Measurements from ENCODE around the gene BSPH1. TPM values are rescaled to one million over a fixed set of nuclear protein-coding genes. Genes with fewer than 3 reads are reported as not detected.

The BSPH1 gene, protein sequence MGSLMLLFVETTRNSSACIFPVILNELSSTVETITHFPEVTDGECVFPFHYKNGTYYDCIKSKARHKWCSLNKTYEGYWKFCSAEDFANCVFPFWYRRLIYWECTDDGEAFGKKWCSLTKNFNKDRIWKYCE
- not detected in 2 replicates for total RNA-seq (2014; rRNA removed; shearing (Covaris generic))

DNA sequence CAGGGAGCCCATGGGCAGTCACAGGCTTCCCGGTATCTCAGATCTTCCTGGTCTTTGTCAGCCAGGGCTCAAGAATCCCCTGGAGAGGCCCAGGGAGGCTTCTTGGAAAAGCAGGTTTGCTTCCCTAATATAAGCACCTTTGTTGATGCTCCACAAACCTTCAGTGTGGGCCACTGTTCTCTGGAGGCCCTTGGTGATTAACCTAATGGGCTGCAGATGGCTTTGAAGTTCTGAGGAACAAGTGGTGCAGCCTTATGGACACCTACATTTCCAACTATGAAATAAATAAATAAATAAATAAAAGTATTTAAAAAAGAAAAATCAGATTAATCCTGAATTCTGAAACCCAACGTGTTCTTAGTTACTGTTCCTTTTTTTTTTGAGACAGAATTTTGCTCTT lies at the start of gene BSPH1:
Gene BSPH1, minus strand, starts transcription at position 101 of the 400 bp plus-strand sequence. Its CDS starts 89 bp downstream, at position 12.
- Histone ChIP-seq H3K36me3 (no peaks in the 10 kb centered on the region), H3K4me3 (no peak within 1 kb of the TSS), H3K4me1 (replicated peaks) (no peaks in the 10 kb centered on the region), H3K27me3 (replicated peaks) (no peaks in the 10 kb centered on the region), H3K27ac (no peak within 1 kb of the TSS), H3K9me3 (replicated peaks) (no peaks in the 10 kb centered on the region)
- DNase-seq (ENCODE audit: low read depth in 1 of 2, low spot score in 2 of 2) = no peak

DNA sequence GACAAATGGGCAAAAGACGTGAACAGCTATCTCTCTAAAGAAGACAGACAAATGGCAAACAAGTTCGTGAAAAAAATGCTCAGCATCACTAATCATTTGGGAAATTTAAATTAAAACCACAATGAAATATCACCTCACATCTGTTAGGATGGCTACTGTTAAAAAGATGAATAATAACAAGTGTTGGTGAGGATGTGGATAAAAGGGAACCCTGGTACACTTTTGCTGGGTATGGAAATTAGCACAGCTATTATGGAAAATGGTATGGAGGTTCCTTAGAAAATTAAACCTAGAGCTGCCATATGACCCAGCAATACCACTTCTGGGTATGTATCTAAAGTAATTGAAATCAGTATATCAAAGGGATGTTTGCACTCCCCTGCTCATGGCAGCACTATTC lies 44.8 kb upstream of the BSPH1 start:
- Histone ChIP-seq H3K27ac (no peak overlapping the region), H3K36me3 (no peaks in the 10 kb centered on the region), H3K4me1 (replicated peaks) (no peaks in the 10 kb centered on the region), H3K4me3 (no peak overlapping the region), H3K27me3 (replicated peaks) (no peaks in the 10 kb centered on the region), H3K9me3 (replicated peaks) (no peaks in the 10 kb centered on the region; the same call in none of the 2 replicates)
- no peak for DNase-seq (ENCODE audit: low read depth in 1 of 2, low spot score in 2 of 2)

DNA sequence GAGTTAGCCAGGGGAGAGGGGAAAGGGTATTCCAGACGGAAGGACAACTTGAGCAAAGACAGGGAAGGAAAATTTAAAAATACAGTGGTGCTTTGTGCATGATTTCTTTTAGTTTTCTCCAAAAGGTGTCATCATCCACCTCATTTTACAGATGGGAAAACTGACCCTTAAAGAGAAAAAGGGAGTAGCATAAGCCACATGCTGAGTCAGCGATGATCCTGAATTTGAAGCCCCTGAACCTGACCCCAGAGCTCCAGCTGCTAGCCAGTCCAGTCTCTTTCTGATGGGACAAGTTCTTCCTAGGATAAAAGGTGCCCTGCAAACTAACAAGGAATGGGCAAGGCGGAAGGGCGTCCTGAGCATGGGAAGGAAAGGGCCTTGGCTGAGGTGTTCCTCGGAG lies 41.6 kb upstream of the BSPH1 start:
- Histone ChIP-seq H3K27ac (no peak overlapping the region), H3K4me1 (replicated peaks) (no peaks in the 10 kb centered on the region), H3K36me3 (no peaks in the 10 kb centered on the region), H3K27me3 (replicated peaks) (no peaks in the 10 kb centered on the region), H3K4me3 (no peak overlapping the region), H3K9me3 (replicated peaks) (no peaks in the 10 kb centered on the region; the same call in none of the 2 replicates)
- no peak for DNase-seq (ENCODE audit: low read depth in 1 of 2, low spot score in 2 of 2)

DNA sequence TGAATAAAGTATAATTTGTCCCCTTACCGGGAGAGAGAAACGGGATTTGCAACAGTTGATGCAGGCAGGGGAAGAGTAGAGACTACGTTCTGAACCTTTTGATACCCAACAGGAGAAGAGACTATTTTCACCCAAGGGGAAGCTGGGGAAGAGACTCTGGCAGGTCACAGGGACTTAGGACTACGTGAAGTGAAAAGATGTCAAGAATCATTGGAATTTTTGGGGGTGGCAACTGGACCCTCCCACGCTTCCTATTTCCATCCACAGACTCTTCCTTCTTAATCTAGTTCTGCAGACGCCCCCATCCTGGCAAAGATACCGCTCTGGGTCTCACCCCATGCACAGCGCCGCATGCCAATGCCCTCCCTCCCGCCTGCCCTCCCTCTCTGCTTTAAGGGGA lies 38.1 kb upstream of the BSPH1 start:
- H3K27me3 ChIP-seq (replicated peaks) = no peaks in the 10 kb centered on the region; the same call in 1 of the 2 replicates
- no peak overlapping the region for H3K27ac ChIP-seq
- DNase-seq (ENCODE audit: low read depth in 1 of 2, low spot score in 2 of 2) = no peak
- no peaks in the 10 kb centered on the region for H3K9me3 ChIP-seq (replicated peaks)
- no peak overlapping the region for H3K4me3 ChIP-seq
- H3K36me3 ChIP-seq = no peaks in the 10 kb centered on the region
- no peaks in the 10 kb centered on the region for H3K4me1 ChIP-seq (replicated peaks)

DNA sequence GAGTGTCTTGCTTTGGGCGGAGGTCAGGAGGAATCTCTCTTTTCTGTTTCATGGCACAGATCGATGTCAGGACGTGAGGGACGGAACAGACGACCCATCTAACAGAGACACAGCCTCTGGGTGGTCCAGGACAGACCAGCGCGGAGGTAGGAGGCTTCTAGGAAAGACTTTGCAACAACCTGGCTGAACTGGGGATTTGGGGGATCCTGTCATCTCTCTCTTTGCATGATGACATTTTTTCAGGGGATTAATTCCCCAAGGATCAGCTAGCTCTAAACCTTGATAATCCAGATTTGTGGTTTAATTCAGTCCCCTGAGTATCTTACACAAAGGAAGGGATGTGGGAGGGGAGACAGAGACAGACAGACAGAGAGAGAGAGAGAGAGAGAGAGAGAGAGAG lies 37.5 kb upstream of the BSPH1 start:
- H3K27me3 ChIP-seq (replicated peaks) = peaks cover 6% of the 10 kb centered on the region; the same call in 1 of the 2 replicates

DNA sequence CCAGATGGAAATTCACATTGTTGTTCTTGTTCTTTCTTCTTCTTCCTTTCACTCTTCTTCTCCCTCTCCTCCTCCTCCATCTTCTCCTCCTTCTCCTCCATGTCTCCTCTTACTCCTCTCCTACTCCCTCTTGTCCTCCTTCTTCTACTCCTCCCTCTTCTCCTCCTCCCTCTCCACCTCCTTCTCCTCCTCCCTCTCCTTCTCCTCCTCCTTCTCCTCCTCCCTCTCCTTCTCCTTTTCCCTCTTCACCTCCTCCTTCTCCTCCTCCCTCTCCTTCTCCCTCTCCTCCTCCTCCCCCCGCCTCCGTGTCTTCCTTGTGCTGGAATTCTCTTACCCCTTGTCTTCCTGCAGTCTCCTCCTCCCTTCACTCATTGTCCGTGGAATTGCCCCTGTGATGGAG lies 33.5 kb upstream of the BSPH1 start:
- peaks cover 10% of the 10 kb centered on the region; the same call in 1 of the 2 replicates for H3K27me3 ChIP-seq (replicated peaks)
- H3K4me1 ChIP-seq (replicated peaks) = no peaks in the 10 kb centered on the region
- no peak overlapping the region for H3K27ac ChIP-seq
- H3K36me3 ChIP-seq = no peaks in the 10 kb centered on the region
- no peak overlapping the region for H3K4me3 ChIP-seq
- H3K9me3 ChIP-seq (replicated peaks) = no peaks in the 10 kb centered on the region
- no peak for DNase-seq (ENCODE audit: low read depth in 1 of 2, low spot score in 2 of 2)

More for the DNA sequence above, 37.5 kb upstream of the BSPH1 start:
- Histone ChIP-seq H3K4me1 (replicated peaks) (no peaks in the 10 kb centered on the region), H3K36me3 (no peaks in the 10 kb centered on the region), H3K9me3 (replicated peaks) (no peaks in the 10 kb centered on the region), H3K4me3 (no peak overlapping the region), H3K27ac (no peak overlapping the region)
- no peak for DNase-seq (ENCODE audit: low read depth in 1 of 2, low spot score in 2 of 2)

DNA sequence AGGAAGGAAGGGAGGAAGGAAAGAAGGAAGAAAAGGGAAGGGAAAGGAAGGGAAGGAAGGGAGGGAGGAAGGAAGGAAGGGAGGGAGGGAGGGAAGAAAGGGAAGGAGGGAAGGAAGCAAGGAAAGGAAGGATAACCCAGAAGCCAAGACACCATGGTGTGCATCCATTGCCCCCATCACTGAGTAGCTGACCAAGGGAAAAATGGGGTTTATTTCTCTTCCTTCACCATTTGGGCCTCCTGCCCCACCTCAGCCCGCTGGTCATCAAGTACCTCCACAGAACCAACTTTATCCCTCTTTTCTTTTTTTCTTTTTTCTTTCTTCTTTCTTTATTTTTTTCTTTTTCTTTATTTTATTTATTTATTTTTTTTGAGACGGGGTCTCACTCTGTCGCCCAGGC lies 31.5 kb upstream of the BSPH1 start:
- H3K9me3 ChIP-seq (replicated peaks) = no peaks in the 10 kb centered on the region
- H3K4me3 ChIP-seq = no peak overlapping the region
- no peak for DNase-seq (ENCODE audit: low read depth in 1 of 2, low spot score in 2 of 2)

DNA sequence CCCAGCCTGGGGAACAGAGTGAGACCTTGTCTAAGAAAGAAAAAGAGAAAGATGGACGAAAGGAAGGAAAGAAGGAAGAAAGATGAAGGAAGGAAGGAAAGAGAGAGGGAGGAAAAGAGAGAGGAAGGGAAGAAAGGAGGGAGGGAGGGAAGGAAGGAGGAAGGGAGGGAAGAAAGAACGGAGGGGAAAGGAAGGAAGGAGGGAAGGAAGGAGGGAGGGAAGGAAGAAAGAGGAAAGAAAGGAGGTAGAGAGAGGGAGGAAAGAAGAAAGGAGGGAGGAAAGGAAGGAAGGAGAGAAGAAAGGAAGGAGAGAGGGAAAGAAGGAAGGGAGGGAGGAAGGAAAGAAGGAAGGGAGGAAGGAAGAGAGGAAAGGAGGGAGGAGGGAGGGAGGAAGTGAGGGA lies 31.0 kb upstream of the BSPH1 start:
- Histone ChIP-seq H3K36me3 (no peaks in the 10 kb centered on the region), H3K27ac (no peak overlapping the region), H3K4me1 (replicated peaks) (no peaks in the 10 kb centered on the region), H3K4me3 (no peak overlapping the region), H3K9me3 (replicated peaks) (no peaks in the 10 kb centered on the region), H3K27me3 (replicated peaks) (peaks cover 10% of the 10 kb centered on the region; the same call in 1 of the 2 replicates)
- DNase-seq (ENCODE audit: low read depth in 1 of 2, low spot score in 2 of 2) = no peak

More for the DNA sequence above, 31.5 kb upstream of the BSPH1 start:
- H3K27ac ChIP-seq = no peak overlapping the region
- no peaks in the 10 kb centered on the region for H3K36me3 ChIP-seq
- peaks cover 10% of the 10 kb centered on the region; the same call in 1 of the 2 replicates for H3K27me3 ChIP-seq (replicated peaks)
- no peaks in the 10 kb centered on the region for H3K4me1 ChIP-seq (replicated peaks)

DNA sequence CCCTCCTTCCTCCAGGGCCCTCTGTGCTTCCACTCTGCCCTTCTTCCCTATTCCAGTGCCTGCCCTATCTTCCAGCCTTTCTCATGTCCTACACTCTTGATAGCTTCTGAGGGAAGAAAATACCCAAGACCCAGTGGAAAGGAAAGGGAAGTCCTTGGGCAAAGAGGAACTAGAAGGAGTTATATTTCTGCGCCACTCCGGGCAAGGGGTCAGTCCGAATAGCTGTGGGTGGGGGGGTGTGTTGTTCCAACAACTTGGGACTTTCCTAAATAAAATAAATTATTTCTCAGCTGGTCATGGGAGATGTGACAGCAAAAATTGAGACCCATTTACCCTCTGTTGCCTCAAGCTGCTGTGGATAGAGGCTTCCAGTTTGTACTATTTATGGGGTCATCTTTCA lies 28.7 kb upstream of the BSPH1 start:
- Histone ChIP-seq H3K27me3 (replicated peaks) (peaks cover 12% of the 10 kb centered on the region; the same call in 1 of the 2 replicates), H3K4me3 (no peak overlapping the region), H3K27ac (no peak overlapping the region), H3K4me1 (replicated peaks) (no peaks in the 10 kb centered on the region), H3K36me3 (no peaks in the 10 kb centered on the region), H3K9me3 (replicated peaks) (no peaks in the 10 kb centered on the region)
- no peak for DNase-seq (ENCODE audit: low read depth in 1 of 2, low spot score in 2 of 2)

DNA sequence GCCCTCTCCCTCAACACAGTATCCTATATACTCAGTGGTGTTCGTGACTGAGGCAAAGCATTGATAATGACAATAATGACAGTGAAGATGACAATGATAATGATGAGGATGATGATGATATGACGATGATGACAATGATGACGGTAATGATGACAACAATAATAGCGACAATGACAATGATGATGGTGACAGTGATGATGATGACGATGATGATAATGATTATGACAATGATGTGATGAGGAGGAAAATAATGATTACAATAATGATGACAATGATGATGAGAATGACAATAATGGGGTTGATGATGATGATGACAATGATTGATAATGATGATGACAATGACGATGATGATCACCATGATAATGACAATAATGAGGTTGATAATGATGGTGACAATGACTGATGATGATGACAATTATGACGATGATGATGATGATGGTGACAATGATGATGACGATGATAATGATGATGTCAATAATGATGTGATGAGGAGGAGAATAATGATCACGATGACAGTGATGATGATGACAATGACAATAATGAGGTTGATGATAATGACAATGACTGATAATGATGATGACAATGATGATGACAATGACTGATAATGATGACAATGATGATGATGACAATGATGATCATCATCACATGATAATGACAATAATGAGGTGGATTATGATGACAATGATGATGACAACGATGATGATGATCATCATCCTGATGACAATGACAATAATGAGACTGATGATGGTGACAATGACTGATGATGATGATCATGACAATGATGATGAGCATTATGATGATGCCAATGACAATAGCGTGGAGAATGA lies 19.2 kb upstream of the BSPH1 start:
- Histone ChIP-seq H3K9me3 (replicated peaks) (peaks cover 13% of the 10 kb centered on the region), H3K36me3 (no peaks in the 10 kb centered on the region), H3K4me1 (replicated peaks) (peaks cover 14% of the 10 kb centered on the region)

DNA sequence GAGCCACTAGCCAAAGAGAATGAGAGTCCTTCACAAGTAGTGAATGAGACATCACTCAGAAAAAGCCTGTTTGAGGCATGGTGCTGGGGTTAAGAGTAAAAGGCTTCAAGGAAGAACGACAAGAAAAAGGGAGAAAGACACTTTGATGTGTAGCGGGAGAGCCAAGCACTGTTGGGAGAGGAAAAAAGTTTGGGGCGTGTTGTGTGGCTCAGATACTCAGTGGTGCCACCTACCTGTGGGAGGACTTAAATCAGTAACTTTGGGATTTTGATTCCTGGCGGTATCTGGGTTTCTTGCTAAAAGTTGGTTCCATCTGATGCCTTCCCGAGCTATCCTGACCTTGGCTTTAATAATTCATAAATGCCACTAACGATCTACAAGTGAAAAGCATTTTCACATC lies 14.8 kb upstream of the BSPH1 start:
- peaks cover 13% of the 10 kb centered on the region for H3K9me3 ChIP-seq (replicated peaks)
- no peaks in the 10 kb centered on the region for H3K36me3 ChIP-seq
- H3K4me1 ChIP-seq (replicated peaks) = peaks cover 14% of the 10 kb centered on the region
- DNase-seq (ENCODE audit: low read depth in 1 of 2, low spot score in 2 of 2) = no peak
- no peak overlapping the region for H3K4me3 ChIP-seq
- no peaks in the 10 kb centered on the region for H3K27me3 ChIP-seq (replicated peaks)
- H3K27ac ChIP-seq = no peak overlapping the region

More for the DNA sequence above, 19.2 kb upstream of the BSPH1 start:
- no peak for DNase-seq (ENCODE audit: low read depth in 1 of 2, low spot score in 2 of 2)
- Histone ChIP-seq H3K27ac (no peak overlapping the region), H3K27me3 (replicated peaks) (0 out of 2 replicates have a peak, but pooled peaks cover 3% of the 10 kb centered on the region), H3K4me3 (no peak overlapping the region)

DNA sequence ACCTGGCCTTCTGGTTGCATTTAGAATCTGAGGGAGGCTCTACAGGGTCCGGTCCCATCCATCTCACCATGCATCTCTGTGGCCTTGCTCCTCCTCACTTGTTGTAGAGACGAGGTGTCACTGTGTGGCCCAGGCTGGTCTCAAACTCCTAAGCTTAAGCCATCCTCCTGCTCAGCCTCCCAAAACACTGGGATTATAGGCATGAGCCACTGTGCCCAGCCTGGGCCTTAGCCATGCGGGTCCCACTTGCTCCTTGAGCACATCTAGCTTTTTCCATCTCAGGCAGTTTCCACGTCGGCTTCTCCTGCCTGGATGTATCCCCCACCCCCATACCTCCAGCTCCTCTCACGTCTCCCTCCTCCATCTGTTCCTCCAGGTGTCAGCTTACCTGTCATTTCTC lies 12.3 kb upstream of the BSPH1 start:
- Histone ChIP-seq H3K27me3 (replicated peaks) (no peaks in the 10 kb centered on the region), H3K4me1 (replicated peaks) (no peaks in the 10 kb centered on the region; the same call in 1 of the 2 replicates), H3K9me3 (replicated peaks) (peaks cover 9% of the 10 kb centered on the region; the same call in 1 of the 2 replicates), H3K36me3 (no peaks in the 10 kb centered on the region), H3K27ac (no peak overlapping the region), H3K4me3 (no peak overlapping the region)
- no peak for DNase-seq (ENCODE audit: low read depth in 1 of 2, low spot score in 2 of 2)

DNA sequence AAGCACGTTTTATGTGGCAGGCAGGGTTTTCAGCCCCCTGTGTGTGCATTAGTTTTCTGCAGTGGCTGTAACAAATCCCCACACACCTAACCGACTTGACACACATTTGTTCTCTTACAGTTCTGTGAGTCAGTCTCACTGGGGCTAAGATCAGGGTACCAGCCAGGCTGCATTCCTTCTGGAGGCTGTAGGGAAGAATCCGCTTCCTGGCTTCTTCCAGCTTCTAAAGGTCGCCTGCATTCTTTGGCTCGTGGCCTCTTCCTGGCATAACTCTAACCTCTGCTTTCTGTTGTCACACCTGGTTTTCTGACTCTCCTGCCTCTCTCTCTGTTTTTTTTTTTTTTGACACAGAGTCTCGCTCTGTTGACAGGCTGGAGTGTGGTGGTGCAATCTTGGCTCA lies 8.9 kb upstream of the BSPH1 start:
- Histone ChIP-seq H3K27me3 (replicated peaks) (no peaks in the 10 kb centered on the region), H3K27ac (no peak overlapping the region)
- DNase-seq (ENCODE audit: low read depth in 1 of 2, low spot score in 2 of 2) = no peak

DNA sequence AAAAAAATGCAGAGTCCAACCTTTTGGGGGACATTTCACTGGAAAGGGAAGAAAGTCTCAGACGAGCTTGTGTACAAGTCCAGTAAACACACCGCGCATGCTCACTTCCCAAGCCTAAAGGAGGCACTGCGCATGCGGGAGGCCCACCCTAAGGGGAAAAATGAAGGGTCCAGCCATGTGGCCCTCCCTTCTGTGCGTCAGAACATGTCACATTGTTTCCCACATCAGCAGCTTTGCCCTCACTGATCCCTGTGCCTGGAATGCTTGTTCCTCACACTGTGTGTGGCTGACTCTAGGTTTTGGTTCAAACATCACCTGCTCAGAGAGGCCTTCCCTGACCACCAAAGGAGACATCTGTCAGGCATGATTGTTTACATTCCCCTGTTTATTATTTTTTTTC lies 6.8 kb upstream of the BSPH1 start:
- Histone ChIP-seq H3K27me3 (replicated peaks) (no peaks in the 10 kb centered on the region), H3K27ac (no peak overlapping the region)

More for the DNA sequence above, 8.9 kb upstream of the BSPH1 start:
- Histone ChIP-seq H3K9me3 (replicated peaks) (no peaks in the 10 kb centered on the region), H3K36me3 (no peaks in the 10 kb centered on the region), H3K4me1 (replicated peaks) (no peaks in the 10 kb centered on the region), H3K4me3 (no peak overlapping the region)

More for the DNA sequence above, 6.8 kb upstream of the BSPH1 start:
- Histone ChIP-seq H3K36me3 (no peaks in the 10 kb centered on the region), H3K9me3 (replicated peaks) (no peaks in the 10 kb centered on the region), H3K4me1 (replicated peaks) (no peaks in the 10 kb centered on the region), H3K4me3 (no peak overlapping the region)
- DNase-seq (ENCODE audit: low read depth in 1 of 2, low spot score in 2 of 2) = peak in 1 of 2 experiments; percentile 24

Measured in SJSA1 (cell line).